Fibroblast of lung (primary cell): ENCODE results near the gene NAP1L4. TPM values are rescaled to one million over a fixed set of nuclear protein-coding genes. Genes with fewer than 3 reads are reported as not detected.

Experiments used
- DNase-seq, 2 donors: peaks; one replicate each; pipeline versions ENCODE4 v3.0.0 to v3.0.0-alpha.2; 2010; ENCODE audit warnings: low read depth in 2 of 2
- H2AFZ ChIP-seq: 2 replicates; pipeline ENCODE4 v1.5.1; 2012; ENCODE audit warnings: low read length, control low read depth, inconsistent platforms
- H3K27ac ChIP-seq: 2 replicates; pipeline ENCODE4 v1.5.1; 2011; ENCODE audit warnings: low read length, control low read depth; ENCODE audit not compliant: insufficient read depth
- H3K27me3 ChIP-seq: 2 replicates; pipeline ENCODE4 v1.5.1; 2011; ENCODE audit warnings: mild to moderate bottlenecking, low read length; ENCODE audit not compliant: control insufficient read depth, insufficient read depth
- H3K36me3 ChIP-seq: 2 replicates; pipeline ENCODE4 v1.5.1; 2011; ENCODE audit warnings: low read length; ENCODE audit not compliant: control insufficient read depth, insufficient read depth
- H3K4me1 ChIP-seq: 2 replicates; pipeline ENCODE4 v1.5.1; 2011; ENCODE audit warnings: low read length; ENCODE audit not compliant: control insufficient read depth, insufficient read depth; ENCODE audit errors: extremely low read depth
- H3K4me2 ChIP-seq: 2 replicates; pipeline ENCODE4 v1.5.1; 2011; ENCODE audit warnings: low read length, control low read depth; ENCODE audit not compliant: insufficient read depth; ENCODE audit errors: extremely low read depth
- H3K4me3 ChIP-seq, 4 experiments: fragments of 200-600 bp in 1 of 4; sonication (generic) in 1 of 4; replicated peaks in 1 of 4; 2 replicates each; pipeline ENCODE4 v1.5.1; 2011 to 2016; ENCODE audit warnings: low read length in 4 of 4, low read depth in 3 of 4, mild to moderate bottlenecking in 3 of 4, control low read depth in 2 of 4, inconsistent platforms in 1 of 4, mixed read lengths in 1 of 4; ENCODE audit not compliant: insufficient read depth in 1 of 4; ENCODE audit errors: control extremely low read depth in 1 of 4
- H3K79me2 ChIP-seq: 2 replicates; pipeline ENCODE4 v1.5.1; 2012; ENCODE audit warnings: mild to moderate bottlenecking, low read length, inconsistent platforms; ENCODE audit not compliant: control insufficient read depth, insufficient read depth
- H3K9ac ChIP-seq: 2 replicates; pipeline ENCODE4 v1.5.1; 2011; ENCODE audit warnings: mild to moderate bottlenecking, low read length, control low read depth; ENCODE audit not compliant: insufficient read depth
- H3K9me3 ChIP-seq: 2 replicates; pipeline ENCODE4 v1.5.1; 2012; ENCODE audit warnings: low read depth, low read length; ENCODE audit not compliant: control insufficient read depth, insufficient read depth
- H4K20me1 ChIP-seq: 2 replicates; pipeline ENCODE4 v1.5.1; 2011; ENCODE audit warnings: low read length; ENCODE audit not compliant: control insufficient read depth, insufficient read depth; ENCODE audit errors: extremely low read depth
- EZH2 ChIP-seq: IDR thresholded peaks from 2 replicates; pipeline ENCODE4 v1.5.1; 2012; ENCODE audit warnings: low read length, control low read depth, mild to moderate bottlenecking; ENCODE audit errors: missing control alignments
- polyA plus RNA-seq, 2 donors: library from polyadenylated mRNA; depleted of rRNA in 1 of 2; stranded (reverse) in 1 of 2; unstranded in 1 of 2; fragments of >200 nt; gene quantifications; 2 replicates each; pipeline ENCODE4 v1.2.1, GENCODE V29; 2011 to 2012; ENCODE audit warnings: missing spikeins in 1 of 2
- total RNA-seq: library from RNA; depleted of rRNA; stranded (reverse); fragments of >200 nt; gene quantifications from 2 replicates; pipeline ENCODE4 v1.2.1, GENCODE V29; 2014
- TF ChIP-seq, protein P1 (sequence below), 2 donors: IDR thresholded peaks in 1 of 2; conservative IDR thresholded peaks in 1 of 2; 1 replicate in 1 of 2; 2 replicates in 1 of 2; pipeline ENCODE4 v1.5.1; 2011 to 2012; ENCODE audit warnings: low read length in 2 of 2, control low read depth in 1 of 2, inconsistent platforms in 1 of 2, low read depth in 1 of 2, mild to moderate bottlenecking in 1 of 2

Gene NAP1L4
- total and polyA plus RNA-seq, 2 donors (not counting 1 experiment from before 2014, with no cell fraction given), result 79.5 to 113 TPM

DNA sequence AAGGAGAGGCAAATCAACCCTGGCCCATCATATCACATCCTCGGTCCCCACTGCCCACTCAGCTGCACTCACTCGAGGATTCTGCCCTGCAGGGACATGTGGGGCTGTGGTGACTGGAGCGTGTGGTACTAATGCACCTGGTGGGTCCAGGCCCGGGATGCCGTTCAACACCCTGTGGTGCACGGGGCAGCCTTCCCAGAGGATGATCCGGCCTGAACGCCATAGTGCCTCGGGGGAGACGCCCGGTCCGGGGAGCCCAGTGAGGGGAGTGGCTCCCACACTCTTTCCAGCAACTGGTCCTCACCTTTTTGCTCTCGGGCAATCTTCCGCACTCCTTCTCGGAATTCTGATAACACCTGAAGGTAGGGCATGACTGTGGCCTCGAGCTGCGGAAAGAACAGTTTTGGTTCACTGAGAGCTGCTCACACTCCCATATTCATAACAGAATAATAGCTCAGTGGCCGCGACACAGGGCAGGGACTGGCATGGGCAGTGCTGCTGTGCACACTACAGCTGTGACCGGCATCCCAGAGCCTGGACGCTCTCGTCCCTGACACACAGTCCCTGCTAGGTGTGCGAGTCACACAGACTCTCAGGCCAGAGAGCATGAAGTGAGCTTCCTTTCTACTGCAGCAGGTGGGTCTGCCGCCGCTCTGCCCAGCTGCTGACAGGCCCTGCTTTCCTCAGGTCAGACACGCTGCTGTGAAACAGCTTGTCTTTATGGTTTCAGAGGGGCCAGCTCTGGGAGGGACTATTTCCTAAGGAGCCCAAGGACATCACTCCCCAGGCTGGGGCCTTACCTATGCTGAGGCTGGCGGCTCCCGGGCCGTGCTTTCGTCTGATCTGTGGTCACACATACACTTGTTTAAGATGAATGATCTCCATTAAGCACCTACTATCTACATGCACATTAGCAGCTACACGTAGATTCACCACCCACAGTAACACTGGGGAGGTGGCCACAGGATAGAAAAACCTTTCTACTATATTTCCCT, 20.1 kb upstream of the NAP1L4 start:
- H3K27ac ChIP-seq, result no peak overlapping the region
- H3K4me2 ChIP-seq, result no peak overlapping the region
- no peaks in the 10 kb centered on the region for H4K20me1 ChIP-seq
- TF ChIP-seq EZH2, result no peak
- TF ChIP-seq, protein P1, sequence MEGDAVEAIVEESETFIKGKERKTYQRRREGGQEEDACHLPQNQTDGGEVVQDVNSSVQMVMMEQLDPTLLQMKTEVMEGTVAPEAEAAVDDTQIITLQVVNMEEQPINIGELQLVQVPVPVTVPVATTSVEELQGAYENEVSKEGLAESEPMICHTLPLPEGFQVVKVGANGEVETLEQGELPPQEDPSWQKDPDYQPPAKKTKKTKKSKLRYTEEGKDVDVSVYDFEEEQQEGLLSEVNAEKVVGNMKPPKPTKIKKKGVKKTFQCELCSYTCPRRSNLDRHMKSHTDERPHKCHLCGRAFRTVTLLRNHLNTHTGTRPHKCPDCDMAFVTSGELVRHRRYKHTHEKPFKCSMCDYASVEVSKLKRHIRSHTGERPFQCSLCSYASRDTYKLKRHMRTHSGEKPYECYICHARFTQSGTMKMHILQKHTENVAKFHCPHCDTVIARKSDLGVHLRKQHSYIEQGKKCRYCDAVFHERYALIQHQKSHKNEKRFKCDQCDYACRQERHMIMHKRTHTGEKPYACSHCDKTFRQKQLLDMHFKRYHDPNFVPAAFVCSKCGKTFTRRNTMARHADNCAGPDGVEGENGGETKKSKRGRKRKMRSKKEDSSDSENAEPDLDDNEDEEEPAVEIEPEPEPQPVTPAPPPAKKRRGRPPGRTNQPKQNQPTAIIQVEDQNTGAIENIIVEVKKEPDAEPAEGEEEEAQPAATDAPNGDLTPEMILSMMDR (conservative IDR thresholded peaks at IDR 0.05 in 1 of 2, IDR thresholded peaks at IDR 0.05 in 1 of 2; ENCODE audit: low read depth in 1 of 2, low read length in 2 of 2), result no peak
- no peaks in the 10 kb centered on the region for H3K79me2 ChIP-seq
- H3K9ac ChIP-seq, result no peak overlapping the region
- H3K27me3 ChIP-seq, result no peaks in the 10 kb centered on the region
- DNase-seq, result no peak
- no peak overlapping the region for H3K4me3 ChIP-seq
- no peaks in the 10 kb centered on the region for H3K9me3 ChIP-seq
- no peak overlapping the region for H2AFZ ChIP-seq
- no peaks in the 10 kb centered on the region for H3K4me1 ChIP-seq
- peaks cover 37% of the 10 kb centered on the region for H3K36me3 ChIP-seq

DNA sequence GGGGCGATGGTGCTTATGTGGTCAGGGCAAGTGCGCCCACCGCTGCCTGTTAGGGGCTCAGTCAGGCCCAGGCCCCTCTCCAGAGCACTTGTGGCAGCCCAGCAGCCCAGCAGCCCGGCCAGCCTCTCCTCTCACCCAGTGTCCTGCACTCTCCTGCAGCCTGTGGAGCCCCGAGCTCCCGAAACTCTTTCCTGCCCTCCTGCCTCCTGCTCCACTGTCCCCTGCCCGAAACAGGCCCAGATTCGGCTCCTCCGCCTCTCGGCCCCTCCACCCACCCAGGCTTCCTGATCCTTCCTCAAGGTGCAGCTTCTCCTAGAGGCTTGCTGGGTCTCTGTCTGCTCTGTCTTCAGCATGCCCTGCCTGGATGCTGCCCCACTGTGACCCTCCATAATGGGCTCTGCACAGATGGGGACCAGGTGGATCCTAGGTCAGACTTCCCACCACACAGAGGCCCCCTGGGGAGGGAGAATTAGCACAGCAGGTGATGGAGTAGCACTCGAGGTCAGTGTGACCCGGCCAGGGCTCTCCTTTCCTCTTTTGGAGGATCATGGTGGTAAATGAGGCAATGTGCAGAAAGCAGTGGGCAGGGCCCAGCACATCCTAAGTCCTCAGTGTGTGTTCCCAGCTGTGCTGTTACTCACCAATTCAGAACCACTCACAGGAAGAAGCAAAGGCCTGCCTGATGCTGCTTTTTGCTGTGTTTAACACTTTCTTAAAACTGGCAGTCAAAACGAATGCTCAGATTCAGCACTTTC, 18.6 kb upstream of the NAP1L4 start:
- Histone ChIP-seq H3K27me3 (no peaks in the 10 kb centered on the region), H3K79me2 (no peaks in the 10 kb centered on the region), H3K36me3 (peaks cover 38% of the 10 kb centered on the region), H3K9ac (no peak overlapping the region), H4K20me1 (no peaks in the 10 kb centered on the region), H3K4me1 (no peaks in the 10 kb centered on the region), H3K27ac (no peak overlapping the region), H2AFZ (no peak overlapping the region), H3K4me2 (no peak overlapping the region), H3K4me3 (no peak overlapping the region), H3K9me3 (no peaks in the 10 kb centered on the region)
- TF ChIP-seq, protein P1 (conservative IDR thresholded peaks at IDR 0.05 in 1 of 2, IDR thresholded peaks at IDR 0.05 in 1 of 2; ENCODE audit: low read depth in 1 of 2, low read length in 2 of 2), result no peak
- TF ChIP-seq EZH2, result no peak
- peak in 1 of 2 donors; percentile 40 for DNase-seq

DNA sequence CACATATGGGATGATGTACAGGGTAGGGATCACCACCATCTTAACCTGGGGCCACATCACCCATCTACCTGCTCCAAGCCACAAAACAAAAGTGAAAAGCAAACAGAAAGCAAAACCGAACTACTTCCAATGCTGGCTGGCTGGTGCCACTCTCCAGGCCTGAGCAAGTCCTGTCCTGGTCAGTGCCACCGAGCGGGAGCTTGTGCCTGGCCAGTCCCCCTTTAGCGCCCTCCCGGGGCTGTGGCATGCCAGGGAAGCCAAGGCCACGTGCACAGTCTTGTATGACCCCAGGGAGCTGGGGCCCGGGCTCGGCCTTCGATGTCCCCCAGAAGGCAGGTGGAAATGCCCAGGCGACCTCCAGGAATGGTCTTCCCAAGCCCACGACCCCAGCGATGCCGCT, 17.9 kb upstream of the NAP1L4 start:
- H3K4me2 ChIP-seq, result no peak overlapping the region
- no peaks in the 10 kb centered on the region for H3K4me1 ChIP-seq
- no peaks in the 10 kb centered on the region for H4K20me1 ChIP-seq
- no peaks in the 10 kb centered on the region for H3K9me3 ChIP-seq
- DNase-seq, result no peak
- H3K79me2 ChIP-seq, result no peaks in the 10 kb centered on the region
- H3K27me3 ChIP-seq, result no peaks in the 10 kb centered on the region
- no peak for TF ChIP-seq EZH2
- TF ChIP-seq, protein P1 (conservative IDR thresholded peaks at IDR 0.05 in 1 of 2, IDR thresholded peaks at IDR 0.05 in 1 of 2; ENCODE audit: low read depth in 1 of 2, low read length in 2 of 2), result no peak
- H3K9ac ChIP-seq, result no peak overlapping the region
- peaks cover 34% of the 10 kb centered on the region for H3K36me3 ChIP-seq
- no peak overlapping the region for H3K27ac ChIP-seq
- no peak overlapping the region for H3K4me3 ChIP-seq
- H2AFZ ChIP-seq, result no peak overlapping the region
